Activated naive CD8-positive, alpha-beta T cell (primary cell): ENCODE measurements around the gene SCN3A.

Experiments
- H3K27ac Mint-ChIP-seq: one replicate; pipeline ENCODE4 v1.8.0; 2021; ENCODE audit warnings: mixed read lengths
- H3K27me3 Mint-ChIP-seq: one replicate; pipeline ENCODE4 v1.8.0; 2021; ENCODE audit warnings: mixed read lengths
- H3K36me3 Mint-ChIP-seq: one replicate; pipeline ENCODE4 v1.8.0; 2021; ENCODE audit warnings: mixed read lengths
- H3K4me1 Mint-ChIP-seq: one replicate; pipeline ENCODE4 v1.8.0; 2021; ENCODE audit warnings: low read depth, mixed read lengths
- H3K4me3 Mint-ChIP-seq: one replicate; pipeline ENCODE4 v1.8.0; 2021; ENCODE audit warnings: mild to moderate bottlenecking, mixed read lengths
- H3K9me3 Mint-ChIP-seq: one replicate; pipeline ENCODE4 v1.8.0; 2021; ENCODE audit warnings: low read depth, mixed read lengths

The SCN3A gene

DNA sequence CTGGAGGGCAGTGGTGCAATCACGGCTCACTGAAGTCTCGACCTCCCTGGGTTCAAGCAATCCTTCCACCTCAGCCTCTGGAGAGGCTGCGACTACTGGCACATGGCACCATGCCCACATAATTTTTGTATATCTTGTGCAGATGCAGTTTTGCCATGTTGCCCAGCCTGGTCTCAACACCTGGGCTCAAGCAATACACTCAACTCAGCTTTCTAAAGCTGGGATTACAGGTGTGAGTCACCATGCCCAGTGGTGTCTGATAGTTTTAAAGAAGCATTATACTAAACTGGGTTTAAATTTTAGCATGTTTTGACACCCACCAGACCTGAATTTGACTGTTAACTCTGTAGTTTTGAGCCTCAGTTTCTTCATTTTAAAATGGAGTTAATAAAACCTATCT is 139.1 kb downstream of the SCN3A start:
- Mint-ChIP-seq H3K27me3 (peaks cover 2% of the 10 kb centered on the region), H3K9me3 (no peaks in the 10 kb centered on the region), H3K36me3 (no peaks in the 10 kb centered on the region)

DNA sequence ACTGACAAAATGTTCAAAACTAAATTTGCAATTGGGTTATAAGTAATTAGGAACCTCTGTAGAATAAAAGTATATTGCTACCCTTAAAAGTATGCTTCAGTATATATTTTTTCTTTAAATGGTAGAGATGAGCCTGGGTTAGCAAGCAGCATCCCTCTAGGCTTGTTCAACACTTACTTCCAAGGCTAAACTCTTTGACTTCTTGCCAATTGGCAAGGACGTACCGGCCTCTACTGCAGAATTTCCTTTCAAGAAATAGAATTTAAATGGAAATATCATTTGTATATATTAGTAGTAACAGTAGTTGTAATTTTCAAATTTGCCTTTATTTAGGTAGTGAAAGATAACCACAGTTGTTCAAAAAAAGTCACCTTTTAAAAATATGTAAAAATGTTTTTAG is 143.4 kb downstream of the SCN3A start:
- Mint-ChIP-seq H3K9me3 (no peaks in the 10 kb centered on the region), H3K36me3 (no peaks in the 10 kb centered on the region)

More for the DNA sequence above, 139.1 kb downstream of the SCN3A start:
- H3K4me1 Mint-ChIP-seq = no peaks in the 10 kb centered on the region
- H3K4me3 Mint-ChIP-seq = no peak overlapping the region
- no peak overlapping the region for H3K27ac Mint-ChIP-seq

DNA sequence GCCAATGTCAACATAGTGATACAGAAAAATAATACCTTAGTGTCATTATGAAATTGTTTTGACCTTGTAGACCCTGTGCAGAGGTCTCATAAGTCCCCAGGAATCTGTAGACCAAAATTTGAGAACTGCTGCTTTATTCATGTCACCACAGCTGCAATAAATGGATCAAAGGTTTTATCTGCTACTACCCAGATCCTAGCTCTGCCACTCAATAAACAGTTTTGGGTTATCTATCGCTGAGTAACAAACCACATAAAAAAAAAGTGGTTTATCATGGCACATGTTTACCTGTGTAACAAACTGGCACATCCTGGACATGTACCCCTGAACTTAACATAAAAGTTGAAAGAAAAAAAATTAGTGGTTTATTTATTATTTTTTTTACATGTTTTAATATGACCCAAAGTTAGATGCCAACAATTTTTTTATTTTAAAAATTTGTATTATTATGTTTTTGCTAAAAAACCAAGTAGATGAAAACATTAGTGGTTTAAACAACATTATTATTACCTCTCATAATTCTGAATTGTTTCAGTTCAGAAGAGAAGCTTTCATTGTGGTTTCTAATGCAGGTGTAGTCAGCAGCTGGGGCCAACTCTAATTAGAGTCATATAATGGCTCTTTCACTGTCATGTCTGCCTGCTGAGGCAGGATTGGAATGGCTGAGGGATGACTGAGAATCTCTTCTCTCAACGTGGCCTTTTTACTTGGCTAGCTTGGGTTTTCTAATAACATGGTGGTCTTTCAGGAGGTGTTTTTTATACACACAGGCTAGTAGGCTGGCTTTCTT is 145.2 kb downstream of the SCN3A start:
- H3K4me1 Mint-ChIP-seq = peaks cover 7% of the 10 kb centered on the region
- no peaks in the 10 kb centered on the region for H3K9me3 Mint-ChIP-seq
- no peak overlapping the region for H3K27ac Mint-ChIP-seq
- H3K4me3 Mint-ChIP-seq = no peak overlapping the region
- no peaks in the 10 kb centered on the region for H3K36me3 Mint-ChIP-seq
- H3K27me3 Mint-ChIP-seq = no peaks in the 10 kb centered on the region

More for the DNA sequence above, 143.4 kb downstream of the SCN3A start:
- Mint-ChIP-seq H3K4me3 (no peak overlapping the region), H3K27ac (no peak overlapping the region), H3K4me1 (no peaks in the 10 kb centered on the region), H3K27me3 (no peaks in the 10 kb centered on the region)

DNA sequence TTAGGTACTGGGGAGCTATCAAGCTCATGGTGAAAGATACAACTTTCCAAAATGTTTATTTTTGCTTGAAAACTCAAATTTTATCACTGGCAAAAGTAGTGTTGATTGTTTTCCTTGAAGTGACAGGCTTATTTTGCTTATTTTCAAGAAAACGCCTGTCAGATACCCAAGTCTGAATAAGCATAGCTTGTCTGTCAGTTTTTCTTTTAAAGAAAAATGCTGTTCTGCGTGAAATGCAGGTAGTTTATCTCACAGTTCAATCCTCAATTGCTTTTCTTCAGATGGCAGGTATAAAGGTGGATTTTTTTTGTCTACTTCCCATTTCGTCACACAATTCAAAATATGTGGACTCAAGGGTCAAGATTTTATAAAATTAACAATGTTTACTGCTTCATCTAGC is 145.9 kb downstream of the SCN3A start:
- Mint-ChIP-seq H3K4me1 (peaks cover 7% of the 10 kb centered on the region), H3K36me3 (no peaks in the 10 kb centered on the region), H3K9me3 (no peaks in the 10 kb centered on the region), H3K27ac (no peak overlapping the region), H3K27me3 (no peaks in the 10 kb centered on the region), H3K4me3 (no peak overlapping the region)

DNA sequence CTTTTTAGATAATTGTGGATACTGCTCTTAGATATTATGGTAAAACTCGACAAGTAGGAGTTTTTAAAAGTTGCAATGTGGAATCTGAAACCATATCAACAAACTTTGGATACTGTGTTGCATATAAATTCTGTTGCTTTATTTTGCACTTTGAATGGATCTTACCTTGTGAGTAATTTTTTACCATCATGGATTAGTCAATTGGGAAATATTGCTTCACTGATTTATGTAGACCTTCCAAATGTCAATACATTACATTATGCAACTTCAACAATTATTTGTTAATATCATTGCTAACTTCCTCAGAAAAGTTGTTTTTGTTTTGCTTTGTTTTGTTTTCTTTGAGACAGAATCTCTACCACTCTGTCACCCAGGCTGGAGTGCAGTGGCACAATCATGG is 146.5 kb downstream of the SCN3A start:
- peaks cover 7% of the 10 kb centered on the region for H3K4me1 Mint-ChIP-seq
- H3K4me3 Mint-ChIP-seq = no peak overlapping the region
- no peaks in the 10 kb centered on the region for H3K36me3 Mint-ChIP-seq
- no peaks in the 10 kb centered on the region for H3K27me3 Mint-ChIP-seq
- no peaks in the 10 kb centered on the region for H3K9me3 Mint-ChIP-seq
- no peak overlapping the region for H3K27ac Mint-ChIP-seq

DNA sequence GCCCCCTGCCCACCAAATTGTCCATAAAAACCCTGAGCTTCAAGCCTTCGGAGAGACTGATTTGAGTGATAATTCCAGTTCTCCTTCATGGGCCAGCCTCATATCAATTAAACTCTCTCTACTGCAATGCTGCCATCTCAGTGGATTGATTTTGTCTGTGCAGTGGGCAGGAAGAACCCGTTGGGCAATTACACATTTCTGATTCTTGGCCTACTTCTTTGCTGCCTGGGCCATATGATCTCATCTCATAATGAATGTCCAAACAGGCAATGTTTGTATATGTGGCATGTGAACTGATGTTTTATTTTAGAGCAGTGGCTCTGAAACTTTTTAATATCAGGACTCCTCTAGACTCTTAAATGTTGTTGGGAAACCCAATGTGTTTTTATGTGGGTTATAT is 147.3 kb downstream of the SCN3A start:
- Mint-ChIP-seq H3K4me3 (no peak overlapping the region), H3K9me3 (no peaks in the 10 kb centered on the region), H3K36me3 (no peaks in the 10 kb centered on the region), H3K27ac (no peak overlapping the region), H3K4me1 (peaks cover 7% of the 10 kb centered on the region), H3K27me3 (no peaks in the 10 kb centered on the region)

DNA sequence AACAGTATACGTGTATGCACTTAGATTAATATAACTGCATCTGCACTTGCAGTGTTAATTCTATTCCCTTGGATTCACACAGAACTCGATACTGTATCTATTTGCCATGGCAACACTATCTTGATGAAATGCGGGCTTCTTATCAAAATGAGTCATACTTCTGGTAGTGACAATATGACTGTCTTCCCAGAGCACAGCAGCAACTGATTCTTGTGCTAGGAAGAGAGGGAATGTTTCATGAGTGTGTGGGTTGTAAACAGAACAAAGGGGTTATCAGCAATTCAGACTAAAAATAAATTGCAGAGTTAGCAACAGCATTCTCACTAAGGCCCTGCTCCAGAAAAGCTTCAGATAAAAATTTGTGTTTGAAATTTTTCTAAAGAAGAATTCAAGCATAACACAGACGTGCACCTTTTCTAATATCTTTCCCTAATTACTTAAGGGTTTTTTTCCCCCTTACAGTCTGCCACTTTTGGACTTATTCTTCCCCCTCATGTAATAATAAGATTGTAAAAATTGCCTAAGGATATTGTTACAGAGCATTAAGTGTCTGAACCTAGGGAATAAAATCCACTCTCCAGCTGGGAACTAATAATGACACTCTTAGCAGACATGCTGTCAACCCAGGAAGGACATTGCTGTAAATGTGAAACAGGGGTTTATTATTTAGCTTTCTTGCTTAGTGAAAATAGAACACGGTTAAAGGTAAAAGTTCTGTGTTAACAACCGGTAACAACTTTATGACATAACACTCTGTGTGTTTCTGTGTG is 148.6 kb downstream of the SCN3A start:
- Mint-ChIP-seq H3K9me3 (no peaks in the 10 kb centered on the region), H3K27ac (no peak overlapping the region), H3K27me3 (no peaks in the 10 kb centered on the region), H3K4me3 (no peak overlapping the region), H3K36me3 (no peaks in the 10 kb centered on the region), H3K4me1 (peaks cover 7% of the 10 kb centered on the region)

DNA sequence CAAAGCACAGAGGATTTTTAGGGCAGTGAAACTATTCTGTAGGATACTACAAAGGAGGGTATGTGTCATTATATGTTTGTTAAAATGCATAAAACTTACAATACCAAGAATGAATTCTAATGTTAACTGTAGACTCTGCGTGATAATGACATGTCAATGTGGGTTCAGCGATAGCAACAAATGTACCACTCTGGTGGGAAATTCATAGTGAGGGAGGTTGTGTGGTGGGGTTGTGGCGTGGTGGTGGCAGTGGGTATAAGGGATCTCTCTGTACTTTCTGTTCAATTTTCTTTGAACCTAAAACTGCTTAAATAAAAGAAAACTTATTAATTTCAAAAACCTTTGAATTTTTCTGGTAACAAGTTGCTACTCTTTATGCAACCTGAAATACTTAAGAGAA is 149.2 kb downstream of the SCN3A start:
- no peaks in the 10 kb centered on the region for H3K9me3 Mint-ChIP-seq
- H3K4me3 Mint-ChIP-seq = no peak overlapping the region
- H3K4me1 Mint-ChIP-seq = peaks cover 7% of the 10 kb centered on the region
- no peak overlapping the region for H3K27ac Mint-ChIP-seq
- H3K36me3 Mint-ChIP-seq = peaks cover 1% of the 10 kb centered on the region
- H3K27me3 Mint-ChIP-seq = peaks cover under 1% of the 10 kb centered on the region

DNA sequence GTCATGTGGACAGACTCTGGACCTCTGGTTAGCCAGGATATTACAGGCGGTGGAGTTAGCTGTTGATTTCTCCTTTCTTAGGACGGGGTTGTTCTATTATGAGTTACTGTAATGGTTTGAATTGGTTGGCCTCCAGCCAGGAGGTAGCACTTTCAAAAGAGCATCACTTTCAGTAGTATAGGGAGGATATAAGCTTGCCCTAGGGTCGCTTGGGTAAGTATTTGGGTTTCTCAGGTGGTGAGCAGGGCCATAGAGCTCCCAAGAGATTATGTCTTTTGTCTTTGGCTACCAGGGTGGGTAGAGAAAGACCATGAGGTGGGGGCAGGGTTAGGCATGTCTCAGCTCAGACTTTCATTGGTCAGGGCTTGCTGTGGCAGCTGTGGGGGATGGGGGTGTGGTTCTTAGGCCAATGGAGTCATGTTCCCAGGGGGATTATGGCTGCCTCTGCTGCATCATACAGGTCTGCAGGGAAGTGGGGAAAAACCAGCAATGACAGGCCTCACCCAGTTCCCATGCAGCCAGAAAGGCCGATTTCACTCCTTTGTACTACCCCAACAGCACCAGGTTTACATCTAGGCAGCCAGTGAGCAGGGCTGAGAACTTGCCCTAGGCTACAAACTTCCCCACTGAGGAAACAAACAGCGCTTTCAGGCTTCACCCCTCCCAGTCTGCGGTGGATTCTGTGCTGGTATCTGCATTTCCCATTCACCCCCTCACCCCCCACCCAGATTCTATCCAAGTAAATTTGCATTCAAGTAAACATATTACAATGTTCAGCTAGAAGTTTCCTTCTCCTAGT is 159.1 kb downstream of the SCN3A start:
- H3K36me3 Mint-ChIP-seq = peaks cover 3% of the 10 kb centered on the region
- no peaks in the 10 kb centered on the region for H3K4me1 Mint-ChIP-seq
- H3K4me3 Mint-ChIP-seq = no peak overlapping the region
- peaks cover 6% of the 10 kb centered on the region for H3K27me3 Mint-ChIP-seq
- H3K27ac Mint-ChIP-seq = no peak overlapping the region
- H3K9me3 Mint-ChIP-seq = no peaks in the 10 kb centered on the region
